Aorta (tissue), 5 donors: Measurements from ENCODE around the gene ARHGAP31. TPM values are rescaled to one million over a fixed set of nuclear protein-coding genes. Genes with fewer than 3 reads are reported as not detected.

Source experiments
- ATAC-seq: fragments of 200-7000 bp; cut with Tn5 transposase; one replicate; pipeline ENCODE4 v1.9.1; 2022; ENCODE audit warnings: moderate library complexity; ENCODE audit not compliant: low FRiP score
- DNase-seq, 2 donors: peaks; one replicate each; pipeline ENCODE4 v3.0.0-alpha.2; 2020
- H3K27ac ChIP-seq, 2 donors: one replicate each; pipeline ENCODE4 v1.5.1; 2013; ENCODE audit warnings: low read length in 2 of 2, mild to moderate bottlenecking in 2 of 2, moderate library complexity in 2 of 2, control low read depth in 1 of 2, inconsistent platforms in 1 of 2, low read depth in 1 of 2
- H3K27me3 ChIP-seq, 2 donors: one replicate each; pipeline ENCODE4 v1.6.1; 2013; ENCODE audit warnings: control low read depth in 1 of 2, low read length in 1 of 2, mild to moderate bottlenecking in 1 of 2, moderate library complexity in 1 of 2; ENCODE audit not compliant: insufficient read depth in 2 of 2, control insufficient read depth in 1 of 2
- H3K36me3 ChIP-seq, 2 donors: one replicate each; pipeline ENCODE4 v1.6.1; 2013; ENCODE audit warnings: control low read depth in 1 of 2, low read length in 1 of 2, mild to moderate bottlenecking in 1 of 2; ENCODE audit not compliant: insufficient read depth in 2 of 2, control insufficient read depth in 1 of 2
- H3K4me1 ChIP-seq, 2 donors: one replicate each; pipeline ENCODE4 v1.6.1; 2013; ENCODE audit warnings: low read length in 2 of 2, control low read depth in 1 of 2, mild to moderate bottlenecking in 1 of 2, moderate library complexity in 1 of 2; ENCODE audit not compliant: insufficient read depth in 2 of 2, control insufficient read depth in 1 of 2
- H3K4me3 ChIP-seq, 2 donors: one replicate each; pipeline ENCODE4 v1.5.1; 2013; ENCODE audit warnings: low read length in 2 of 2, control low read depth in 1 of 2, mild to moderate bottlenecking in 1 of 2
- H3K9me3 ChIP-seq: one replicate; pipeline ENCODE4 v1.6.1; 2013; ENCODE audit warnings: mild to moderate bottlenecking, low read length; ENCODE audit not compliant: control insufficient read depth
- WGBS, 2 donors: extraction: QIAGEN DNeasy Blood & Tissue Kit; methylation state at CpG; one replicate each; pipeline ENCODE4 v1.1.7; 2013; 5-methylcytosine and 5-hydroxymethylcytosine counted together
- intact Hi-C, 2 donors: fragments of 100-400 bp; cut with DNase I; formaldehyde crosslinking; loops; one replicate each; pipeline versions ENCODE4 v1.14.2 to v1.15.0; 2022
- polyA plus RNA-seq, 2 donors: library from polyadenylated mRNA; stranded (reverse); fragments of 200-250 nt; gene quantifications; one replicate each; pipeline ENCODE4 v1.2.3, GENCODE V29; 2013
- total RNA-seq, 2 donors: library from RNA; stranded (reverse); fragmentation: NEBNext Ultra II Directional; extraction: Animal tissue kit (Norgen Biotek cat#: 25700); gene quantifications; one replicate each; pipeline ENCODE4 v1.2.1, GENCODE V29; 2021
- donor health status: healthy with polysubstance abuse.
- donor health status: Bipolar disorder and iron deficiency.
- donor health status: DM: no; HTN: no; CAD: no.
- donor health status: DM: no; HTN: no; CAD: no.
- donor health status: DM: yes; HTN: yes; CAD: no.

Gene ARHGAP31
- total and polyA plus RNA-seq, 4 donors, result 1.5 to 65.0 (median 15.7) TPM

DNA sequence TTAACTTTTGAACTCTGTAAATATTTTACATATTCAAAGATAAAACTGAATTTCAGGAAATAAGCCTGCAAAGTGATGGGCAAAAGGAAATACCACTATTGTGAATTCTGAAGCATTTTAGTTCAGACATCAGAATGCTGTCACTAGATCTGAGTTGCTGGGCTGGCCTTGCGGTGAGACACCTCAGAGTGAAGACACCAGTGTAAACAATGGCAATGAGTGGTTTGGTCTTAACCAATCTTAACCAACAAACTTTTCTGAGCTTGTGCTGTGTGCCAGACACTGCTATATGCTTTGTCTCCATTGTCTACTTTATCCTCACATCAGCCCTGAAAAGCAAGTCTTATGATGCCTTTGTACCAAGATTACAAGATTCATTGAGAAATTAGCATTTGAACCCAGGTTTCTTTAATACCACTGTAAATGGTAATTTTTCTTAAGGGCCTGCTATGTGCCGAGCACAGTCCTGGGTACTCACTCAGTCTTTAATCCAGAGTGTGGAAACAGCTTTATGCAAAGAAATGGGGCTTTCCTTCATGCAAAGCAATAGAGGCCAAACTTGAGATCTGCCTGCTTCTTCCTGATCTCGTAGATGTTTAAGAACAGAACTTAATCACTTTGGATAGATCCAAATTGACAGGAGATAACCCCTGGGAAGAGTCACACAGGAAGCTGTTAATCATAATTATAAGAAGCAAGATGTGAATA lies 114.2 kb downstream of the ARHGAP31 start:
- Histone ChIP-seq H3K27me3 (no peaks in the 10 kb centered on the region), H3K4me1 (no peaks in the 10 kb centered on the region), H3K9me3 (no peaks in the 10 kb centered on the region), H3K4me3 (no peak overlapping the region), H3K27ac (no peak overlapping the region), H3K36me3 (peaks cover 6% of the 10 kb centered on the region in 2 donors)
- no peak for DNase-seq
- intact Hi-C loops, result loop anchor here in 1 of 2 donors (10.0 kb wide), 1 partner anchor 134 kb away; no protein-coding TSS in a partner anchor
- no peak for ATAC-seq
- 81 to 90% methylated on average over 3 of the region's 3 CpGs for WGBS, 2 donors

DNA sequence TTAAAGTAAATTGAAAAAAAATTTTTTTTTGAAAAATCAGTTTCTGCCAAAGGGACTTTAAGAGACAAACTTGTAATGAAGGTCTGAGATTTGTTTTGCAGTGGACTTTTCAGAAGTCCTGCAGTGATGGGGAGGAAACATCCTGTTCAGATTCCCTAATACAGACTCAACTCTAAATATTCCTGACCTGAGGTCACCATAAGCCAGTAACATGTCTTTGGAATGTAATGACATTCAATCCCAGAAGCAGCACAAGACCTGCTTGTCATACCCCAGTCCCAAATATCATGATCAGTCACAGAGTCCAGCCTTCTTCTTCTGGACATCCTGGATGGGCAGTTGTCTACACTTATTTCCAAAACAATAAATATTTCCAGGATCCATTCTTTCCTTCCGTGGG lies 115.7 kb downstream of the ARHGAP31 start:
- Histone ChIP-seq H3K4me3 (no peak overlapping the region), H3K9me3 (no peaks in the 10 kb centered on the region), H3K36me3 (peaks cover 6 to 9% of the 10 kb centered on the region in 2 donors), H3K4me1 (no peaks in the 10 kb centered on the region), H3K27me3 (no peaks in the 10 kb centered on the region), H3K27ac (no peak overlapping the region)
- intact Hi-C loops, result loop anchor here in 1 of 2 donors (10.0 kb wide), 1 partner anchor 135 kb away; no protein-coding TSS in a partner anchor
- WGBS, 2 donors, result 90 to 93% methylated on average over 1 of the region's 1 CpG
- no peak for ATAC-seq
- DNase-seq, result no peak

DNA sequence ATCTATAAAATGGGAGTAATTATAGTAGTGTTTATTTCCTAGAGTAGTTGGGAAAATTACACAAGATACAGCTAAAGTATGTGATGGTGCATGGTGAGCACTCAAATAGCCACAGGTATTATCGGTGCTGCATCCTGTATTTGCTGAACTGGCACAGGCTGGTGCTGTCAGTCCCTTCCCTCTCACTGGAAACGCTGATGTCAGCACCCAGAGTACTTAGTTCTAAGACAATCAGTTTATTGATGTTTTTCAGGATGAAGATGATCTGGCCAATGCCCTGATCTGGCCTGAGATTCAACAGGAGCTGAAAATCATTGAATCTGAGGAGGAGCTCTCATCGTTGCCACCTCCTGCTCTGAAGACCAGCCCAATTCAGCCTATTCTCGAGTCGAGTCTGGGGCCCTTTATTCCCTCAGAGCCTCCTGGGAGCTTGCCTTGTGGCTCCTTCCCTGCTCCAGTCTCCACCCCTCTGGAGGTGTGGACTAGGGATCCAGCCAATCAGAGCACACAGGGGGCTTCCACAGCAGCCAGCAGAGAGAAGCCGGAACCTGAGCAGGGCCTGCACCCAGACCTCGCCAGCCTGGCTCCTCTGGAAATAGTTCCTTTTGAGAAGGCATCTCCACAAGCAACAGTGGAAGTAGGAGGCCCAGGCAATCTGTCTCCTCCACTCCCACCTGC lies 119.6 kb downstream of the ARHGAP31 start:
- H3K9me3 ChIP-seq, result no peaks in the 10 kb centered on the region
- intact Hi-C loops, result no loop called here
- no peaks in the 10 kb centered on the region for H3K27me3 ChIP-seq
- H3K27ac ChIP-seq, result no peak overlapping the region
- WGBS, 2 donors, result 79 to 88% methylated on average over 7 of the region's 7 CpGs
- H3K4me3 ChIP-seq, result no peak overlapping the region
- ATAC-seq (no peak), DNase-seq (no peak)
- no peaks in the 10 kb centered on the region for H3K4me1 ChIP-seq
- H3K36me3 ChIP-seq, result peaks cover 2 to 9% of the 10 kb centered on the region in 2 donors

DNA sequence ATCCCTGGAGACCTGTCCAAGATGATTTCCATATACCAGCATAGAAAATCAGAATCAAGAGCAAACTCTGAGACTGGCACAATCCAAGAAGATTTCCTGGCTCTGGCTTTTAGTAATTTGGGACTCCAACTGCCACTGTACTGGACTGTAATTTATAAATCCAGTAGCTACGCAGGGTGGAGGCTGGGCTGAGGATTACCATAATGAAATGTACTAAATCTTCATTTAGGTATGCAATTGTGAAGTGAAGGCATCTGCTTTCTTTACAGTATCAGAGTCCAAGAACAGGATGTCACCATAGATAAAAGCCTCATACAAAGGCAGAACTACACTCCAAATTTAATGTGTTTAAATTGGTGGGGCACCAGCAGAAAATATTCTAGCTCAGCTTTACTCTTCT lies 122.7 kb downstream of the ARHGAP31 start:
- no peak for DNase-seq
- no peaks in the 10 kb centered on the region for H3K4me1 ChIP-seq
- no peaks in the 10 kb centered on the region for H3K27me3 ChIP-seq
- peaks cover 0 to 5% of the 10 kb centered on the region in 2 donors for H3K36me3 ChIP-seq
- no peak for ATAC-seq
- no peak overlapping the region for H3K4me3 ChIP-seq
- intact Hi-C loops, result no loop called here
- no peak overlapping the region for H3K27ac ChIP-seq
- 90 to 94% methylated on average over 1 of the region's 1 CpG for WGBS, 2 donors
- H3K9me3 ChIP-seq, result no peaks in the 10 kb centered on the region

DNA sequence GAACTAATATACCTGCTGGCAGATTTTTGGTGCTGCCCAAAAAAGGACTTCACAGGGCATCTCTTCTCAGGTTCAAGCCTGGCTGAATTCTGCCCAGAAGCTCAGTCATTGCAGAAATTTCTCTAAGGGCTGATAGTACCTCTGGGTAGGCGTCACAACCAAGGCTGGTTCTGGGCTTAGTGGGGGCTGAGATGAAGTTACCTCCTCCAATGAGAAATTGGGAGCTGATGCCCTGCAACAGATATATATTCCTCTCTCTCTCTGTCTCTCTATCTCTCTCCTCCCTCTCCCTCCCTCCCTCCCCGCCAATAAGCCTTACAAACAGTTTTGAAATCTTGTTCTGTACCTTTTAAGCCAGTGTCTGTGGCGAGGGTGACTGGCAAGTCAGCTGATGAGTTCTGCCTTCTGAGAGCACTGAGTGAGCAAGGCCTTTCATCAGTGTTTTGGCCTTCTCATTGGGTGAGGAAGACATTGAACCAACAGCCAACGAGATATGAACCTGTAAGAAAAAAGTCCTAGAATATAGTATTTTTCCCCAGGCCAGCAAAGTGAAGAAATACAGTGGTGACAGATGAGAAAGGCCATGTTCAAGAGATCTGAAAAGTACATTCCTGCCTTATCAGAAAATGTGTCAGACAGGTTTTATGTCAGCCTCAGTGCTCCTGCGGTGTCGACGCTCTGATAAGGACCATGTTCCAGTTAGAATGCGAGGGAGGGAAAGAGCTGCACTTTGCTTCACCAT lies 123.8 kb downstream of the ARHGAP31 start:
- H3K4me1 ChIP-seq, result no peaks in the 10 kb centered on the region
- H3K4me3 ChIP-seq, result no peak overlapping the region
- no peak for ATAC-seq
- DNase-seq, result no peak
- WGBS, 2 donors, result 76 to 79% methylated on average over 8 of the region's 8 CpGs
- H3K36me3 ChIP-seq, result peaks cover 0 to 5% of the 10 kb centered on the region in 2 donors
- H3K27ac ChIP-seq, result no peak overlapping the region
- intact Hi-C loops, result no loop called here
- no peaks in the 10 kb centered on the region for H3K27me3 ChIP-seq
- H3K9me3 ChIP-seq, result no peaks in the 10 kb centered on the region

DNA sequence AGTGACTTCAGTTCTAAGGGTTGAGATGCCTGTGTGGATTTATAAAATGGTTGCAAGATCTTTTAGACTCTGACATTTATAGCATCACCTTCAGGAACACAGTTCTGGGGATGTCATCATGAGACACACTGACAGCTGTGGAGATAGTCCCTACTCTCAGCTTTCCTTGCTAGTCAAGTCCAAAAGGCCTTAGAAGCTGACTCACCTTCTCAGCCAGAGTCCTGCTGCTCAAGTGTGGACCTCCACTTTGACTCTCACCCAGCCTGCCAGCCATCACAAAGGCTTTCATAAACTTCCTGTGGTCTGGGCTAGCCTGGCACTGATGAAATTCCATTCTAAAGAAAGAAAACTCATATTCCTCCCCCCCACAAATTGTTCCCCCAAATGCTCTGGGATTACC lies 124.5 kb downstream of the ARHGAP31 start:
- H3K27me3 ChIP-seq, result no peaks in the 10 kb centered on the region
- no peaks in the 10 kb centered on the region for H3K4me1 ChIP-seq
- ATAC-seq (no peak), DNase-seq (no peak)
- H3K9me3 ChIP-seq, result no peaks in the 10 kb centered on the region
- H3K4me3 ChIP-seq, result no peak overlapping the region
- intact Hi-C loops, result no loop called here
- peaks cover 0 to 3% of the 10 kb centered on the region in 2 donors for H3K36me3 ChIP-seq
- H3K27ac ChIP-seq, result no peak overlapping the region

DNA sequence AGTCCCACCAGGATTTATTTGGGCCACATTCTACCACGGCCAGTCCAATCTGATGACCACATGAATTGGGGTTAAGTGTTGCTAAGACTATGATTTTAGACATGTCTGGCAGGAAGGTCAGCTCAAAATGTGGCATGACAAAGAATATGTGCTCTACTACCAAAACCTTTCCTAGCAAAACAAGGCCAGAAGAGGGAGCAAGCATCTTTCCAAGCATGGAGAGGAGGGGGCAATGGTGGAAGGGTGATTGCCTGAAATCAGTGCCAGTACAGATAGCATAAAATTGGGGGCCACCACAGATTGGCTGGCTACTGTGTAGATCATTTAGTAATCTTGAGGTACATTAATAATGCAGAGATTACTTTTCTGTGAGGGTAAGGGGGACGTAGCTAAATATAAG lies 126.0 kb downstream of the ARHGAP31 start:
- Histone ChIP-seq H3K27ac (no peak overlapping the region), H3K27me3 (no peaks in the 10 kb centered on the region)

DNA sequence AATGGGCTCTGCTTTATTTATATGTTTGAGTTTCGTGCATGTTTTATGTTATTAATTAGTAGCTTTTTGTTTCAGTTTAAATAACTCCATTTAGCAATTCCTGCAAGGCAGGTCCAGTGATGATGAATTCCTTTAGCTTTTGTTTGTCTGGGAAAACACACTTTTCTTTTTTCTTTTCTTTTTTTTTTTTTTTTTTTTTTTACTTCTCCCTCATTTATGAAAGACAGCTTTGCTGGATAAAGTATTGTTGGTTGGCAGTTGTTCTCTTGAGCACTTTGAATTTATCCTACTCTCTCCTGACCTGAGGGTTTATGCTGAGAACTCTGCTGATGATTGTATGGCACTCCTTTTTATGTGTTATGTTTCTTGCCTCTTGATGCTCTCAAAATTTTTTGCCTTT lies 133.5 kb downstream of the ARHGAP31 start:
- Histone ChIP-seq H3K27ac (no peak overlapping the region), H3K4me1 (no peaks in the 10 kb centered on the region), H3K9me3 (peaks cover 5% of the 10 kb centered on the region), H3K27me3 (no peaks in the 10 kb centered on the region), H3K4me3 (no peak overlapping the region), H3K36me3 (peaks cover 5 to 24% of the 10 kb centered on the region in 2 donors)
- 99 to 100% methylated on average over 1 of the region's 1 CpG for WGBS, 2 donors
- intact Hi-C loops, result no loop called here
- no peak for DNase-seq
- ATAC-seq, result no peak

More for the DNA sequence above, 126.0 kb downstream of the ARHGAP31 start:
- no peak overlapping the region for H3K4me3 ChIP-seq
- no peak for DNase-seq
- no peaks in the 10 kb centered on the region for H3K9me3 ChIP-seq
- no peaks in the 10 kb centered on the region for H3K36me3 ChIP-seq
- ATAC-seq, result no peak
- H3K4me1 ChIP-seq, result no peaks in the 10 kb centered on the region
- 53 to 77% methylated on average over 2 of the region's 2 CpGs for WGBS, 2 donors
- intact Hi-C loops, result no loop called here
